HEK293 (cell line): ENCODE measurements around the gene FBXL15.

Experiments used
- BCL11B ChIP-seq: fragments of 450-650 bp; formaldehyde crosslinking; IDR thresholded peaks from 2 replicates; pipeline ENCODE4 v1.5.1; 2016; ENCODE audit warnings: low read depth, missing biosample characterization, missing genetic modification characterization
- BCL6B ChIP-seq: fragments of 450-650 bp; formaldehyde crosslinking; IDR thresholded peaks from 2 replicates; pipeline ENCODE4 v1.5.1; 2017; ENCODE audit warnings: missing biosample characterization, missing genetic modification characterization
- FEZF1 ChIP-seq: fragments of 450-650 bp; formaldehyde crosslinking; IDR thresholded peaks from 2 replicates; pipeline ENCODE4 v1.5.1; 2016; ENCODE audit warnings: missing biosample characterization, missing genetic modification characterization
- IKZF3 ChIP-seq: fragments of 450-650 bp; IDR thresholded peaks from 2 replicates; pipeline ENCODE4 v1.5.0; 2018; ENCODE audit warnings: missing biosample characterization, mild to moderate bottlenecking, missing genetic modification characterization, moderate library complexity
- KLF8 ChIP-seq: fragments of 450-650 bp; formaldehyde crosslinking; IDR thresholded peaks from 2 replicates; pipeline ENCODE4 v1.5.1; 2016; ENCODE audit warnings: missing biosample characterization, missing genetic modification characterization
- OVOL3 ChIP-seq: fragments of 450-650 bp; formaldehyde crosslinking; IDR thresholded peaks from 2 replicates; pipeline ENCODE4 v1.5.1; 2016; ENCODE audit warnings: missing biosample characterization, missing genetic modification characterization
- PATZ1 ChIP-seq: fragments of 450-650 bp; formaldehyde crosslinking; IDR thresholded peaks from 2 replicates; pipeline ENCODE4 v1.5.1; 2016; ENCODE audit warnings: missing biosample characterization, missing genetic modification characterization
- SALL2 ChIP-seq: fragments of 450-650 bp; formaldehyde crosslinking; IDR thresholded peaks from 2 replicates; pipeline ENCODE4 v1.5.0; 2017; ENCODE audit warnings: missing biosample characterization, mild to moderate bottlenecking, missing genetic modification characterization, borderline replicate concordance
- TRIM28 ChIP-seq: IDR thresholded peaks from 2 replicates; pipeline ENCODE4 v1.6.1; 2011; ENCODE audit warnings: low read length, control low read depth, borderline replicate concordance
- ZFHX2 ChIP-seq: fragments of 450-650 bp; formaldehyde crosslinking; conservative IDR thresholded peaks from 2 replicates; pipeline ENCODE4 v1.5.1; 2016; ENCODE audit warnings: missing biosample characterization, missing genetic modification characterization
- ZFP69B ChIP-seq: fragments of 450-650 bp; formaldehyde crosslinking; IDR thresholded peaks from 2 replicates; pipeline ENCODE4 v1.5.1; 2016; ENCODE audit warnings: missing biosample characterization, missing genetic modification characterization
- ZNF350 ChIP-seq: fragments of 450-650 bp; formaldehyde crosslinking; IDR thresholded peaks from 2 replicates; pipeline ENCODE4 v1.5.0; 2017; ENCODE audit warnings: missing biosample characterization, mild to moderate bottlenecking, missing genetic modification characterization
- ZNF394 ChIP-seq: fragments of 450-650 bp; formaldehyde crosslinking; IDR thresholded peaks from 2 replicates; pipeline ENCODE4 v1.5.1; 2016; ENCODE audit warnings: missing biosample characterization, missing genetic modification characterization, mild to moderate bottlenecking, moderate library complexity, borderline replicate concordance
- ZNF501 ChIP-seq: fragments of 450-650 bp; formaldehyde crosslinking; IDR thresholded peaks from 2 replicates; pipeline ENCODE4 v1.5.1; 2016; ENCODE audit warnings: missing biosample characterization, missing genetic modification characterization
- ZNF600 ChIP-seq: fragments of 450-650 bp; formaldehyde crosslinking; IDR thresholded peaks from 2 replicates; pipeline ENCODE4 v1.5.1; 2016; ENCODE audit warnings: missing biosample characterization, missing genetic modification characterization
- ZNF692 ChIP-seq: fragments of 450-650 bp; formaldehyde crosslinking; IDR thresholded peaks from 2 replicates; pipeline ENCODE4 v1.5.1; 2016; ENCODE audit warnings: missing biosample characterization, missing genetic modification characterization
- ZNF837 ChIP-seq: fragments of 450-650 bp; formaldehyde crosslinking; IDR thresholded peaks from 2 replicates; pipeline ENCODE4 v1.5.1; 2016; ENCODE audit warnings: missing biosample characterization, missing genetic modification characterization
- ZSCAN30 ChIP-seq: fragments of 450-650 bp; IDR thresholded peaks from 2 replicates; pipeline ENCODE4 v1.5.1; 2018; ENCODE audit warnings: missing biosample characterization, mild to moderate bottlenecking, missing genetic modification characterization, moderate library complexity
- TF ChIP-seq, protein P1 (sequence below): fragments of 450-650 bp; formaldehyde crosslinking; IDR thresholded peaks from 2 replicates; pipeline ENCODE4 v1.5.1; 2016; ENCODE audit warnings: missing biosample characterization, missing genetic modification characterization
- TF ChIP-seq, protein P2 (sequence below): fragments of 450-650 bp; formaldehyde crosslinking; IDR thresholded peaks from 2 replicates; pipeline ENCODE4 v1.5.1; 2016; ENCODE audit warnings: missing biosample characterization, missing genetic modification characterization, borderline replicate concordance
- TF ChIP-seq, protein P3 (sequence below): fragments of 450-650 bp; formaldehyde crosslinking; IDR thresholded peaks from 2 replicates; pipeline ENCODE4 v1.5.1; 2016; ENCODE audit warnings: missing biosample characterization, missing genetic modification characterization, borderline replicate concordance

FBXL15 gene

DNA sequence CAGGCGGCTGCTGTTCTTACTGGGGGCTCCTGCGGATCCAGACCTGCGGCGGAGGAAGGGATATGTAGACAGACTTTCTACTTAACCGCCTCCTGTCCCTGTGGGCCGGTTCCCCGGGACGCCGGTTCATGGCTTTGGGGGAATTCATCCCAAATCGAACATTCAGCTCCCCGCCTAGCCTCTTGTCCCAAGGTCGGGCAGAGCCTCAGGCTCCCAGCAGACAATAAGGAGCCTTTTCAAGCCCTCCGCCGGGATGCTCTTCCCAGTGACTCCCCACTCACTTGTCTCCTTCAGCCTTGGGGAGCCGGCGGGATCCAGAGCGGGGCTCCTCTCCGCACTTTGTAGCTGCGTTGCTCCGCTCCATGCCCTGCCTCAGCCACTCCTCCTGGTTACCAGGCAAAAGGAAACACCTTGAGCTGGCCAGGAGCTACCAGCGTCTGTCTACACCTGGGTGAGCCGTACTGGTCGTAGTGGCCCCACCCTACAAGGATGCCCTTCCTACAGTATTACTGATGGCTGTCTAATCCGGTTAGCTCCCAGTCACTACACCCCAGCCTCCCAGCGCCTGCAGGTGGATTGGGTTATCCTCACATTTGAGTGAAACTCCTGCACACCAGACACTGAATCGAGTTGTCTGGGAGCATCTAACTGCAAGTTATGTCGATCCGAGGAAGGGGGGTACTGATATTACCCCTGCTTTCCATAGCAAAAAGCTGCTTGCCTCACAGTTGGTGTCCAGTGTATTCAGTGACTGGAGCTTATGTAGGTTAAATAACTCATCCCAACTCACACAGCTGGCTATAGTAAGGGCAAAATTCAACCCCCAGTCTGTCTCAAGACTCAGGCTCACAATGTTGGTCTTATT is 30.7 kb downstream of the FBXL15 start, which contains the start of gene C10orf95 (continued):
- peak; percentile 9; the same call in 1 of the 2 replicates for TF ChIP-seq KLF8
- TF ChIP-seq ZNF692 (tag by site-specific recombination), result 0 out of 2 replicates have a peak, but pooled peaks have one; percentile 18
- TF ChIP-seq FEZF1 (tag by site-specific recombination), result no peak
- TF ChIP-seq ZSCAN30 (tag by site-specific recombination), result no peak
- no peak for TF ChIP-seq SALL2
- TF ChIP-seq ZNF600 (tag by site-specific recombination), result peak; percentile 83
- no peak for TF ChIP-seq ZNF394
- TF ChIP-seq IKZF3, result 0 out of 2 replicates have a peak, but pooled peaks have one; percentile 6
- TF ChIP-seq ZFP69B (tag by site-specific recombination), result peak; percentile 31; the same call in 1 of the 2 replicates
- no peak for TF ChIP-seq TRIM28
- 0 out of 2 replicates have a peak, but pooled peaks have one; percentile 39 for TF ChIP-seq ZNF501
- TF ChIP-seq BCL11B, result no peak
- TF ChIP-seq, protein P1, sequence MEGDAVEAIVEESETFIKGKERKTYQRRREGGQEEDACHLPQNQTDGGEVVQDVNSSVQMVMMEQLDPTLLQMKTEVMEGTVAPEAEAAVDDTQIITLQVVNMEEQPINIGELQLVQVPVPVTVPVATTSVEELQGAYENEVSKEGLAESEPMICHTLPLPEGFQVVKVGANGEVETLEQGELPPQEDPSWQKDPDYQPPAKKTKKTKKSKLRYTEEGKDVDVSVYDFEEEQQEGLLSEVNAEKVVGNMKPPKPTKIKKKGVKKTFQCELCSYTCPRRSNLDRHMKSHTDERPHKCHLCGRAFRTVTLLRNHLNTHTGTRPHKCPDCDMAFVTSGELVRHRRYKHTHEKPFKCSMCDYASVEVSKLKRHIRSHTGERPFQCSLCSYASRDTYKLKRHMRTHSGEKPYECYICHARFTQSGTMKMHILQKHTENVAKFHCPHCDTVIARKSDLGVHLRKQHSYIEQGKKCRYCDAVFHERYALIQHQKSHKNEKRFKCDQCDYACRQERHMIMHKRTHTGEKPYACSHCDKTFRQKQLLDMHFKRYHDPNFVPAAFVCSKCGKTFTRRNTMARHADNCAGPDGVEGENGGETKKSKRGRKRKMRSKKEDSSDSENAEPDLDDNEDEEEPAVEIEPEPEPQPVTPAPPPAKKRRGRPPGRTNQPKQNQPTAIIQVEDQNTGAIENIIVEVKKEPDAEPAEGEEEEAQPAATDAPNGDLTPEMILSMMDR, result no peak
- TF ChIP-seq BCL6B (tag by site-specific recombination), result no peak
- TF ChIP-seq, protein P2, sequence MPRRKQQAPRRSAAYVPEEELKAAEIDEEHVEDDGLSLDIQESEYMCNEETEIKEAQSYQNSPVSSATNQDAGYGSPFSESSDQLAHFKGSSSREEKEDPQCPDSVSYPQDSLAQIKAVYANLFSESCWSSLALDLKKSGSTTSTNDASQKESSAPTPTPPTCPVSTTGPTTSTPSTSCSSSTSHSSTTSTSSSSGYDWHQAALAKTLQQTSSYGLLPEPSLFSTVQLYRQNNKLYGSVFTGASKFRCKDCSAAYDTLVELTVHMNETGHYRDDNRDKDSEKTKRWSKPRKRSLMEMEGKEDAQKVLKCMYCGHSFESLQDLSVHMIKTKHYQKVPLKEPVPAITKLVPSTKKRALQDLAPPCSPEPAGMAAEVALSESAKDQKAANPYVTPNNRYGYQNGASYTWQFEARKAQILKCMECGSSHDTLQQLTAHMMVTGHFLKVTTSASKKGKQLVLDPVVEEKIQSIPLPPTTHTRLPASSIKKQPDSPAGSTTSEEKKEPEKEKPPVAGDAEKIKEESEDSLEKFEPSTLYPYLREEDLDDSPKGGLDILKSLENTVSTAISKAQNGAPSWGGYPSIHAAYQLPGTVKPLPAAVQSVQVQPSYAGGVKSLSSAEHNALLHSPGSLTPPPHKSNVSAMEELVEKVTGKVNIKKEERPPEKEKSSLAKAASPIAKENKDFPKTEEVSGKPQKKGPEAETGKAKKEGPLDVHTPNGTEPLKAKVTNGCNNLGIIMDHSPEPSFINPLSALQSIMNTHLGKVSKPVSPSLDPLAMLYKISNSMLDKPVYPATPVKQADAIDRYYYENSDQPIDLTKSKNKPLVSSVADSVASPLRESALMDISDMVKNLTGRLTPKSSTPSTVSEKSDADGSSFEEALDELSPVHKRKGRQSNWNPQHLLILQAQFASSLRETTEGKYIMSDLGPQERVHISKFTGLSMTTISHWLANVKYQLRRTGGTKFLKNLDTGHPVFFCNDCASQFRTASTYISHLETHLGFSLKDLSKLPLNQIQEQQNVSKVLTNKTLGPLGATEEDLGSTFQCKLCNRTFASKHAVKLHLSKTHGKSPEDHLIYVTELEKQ (tag by site-specific recombination), result no peak
- no peak for TF ChIP-seq ZNF837
- TF ChIP-seq ZNF350, result no peak
- TF ChIP-seq PATZ1, result no peak; the same call in 1 of the 2 replicates
- TF ChIP-seq, protein P3, sequence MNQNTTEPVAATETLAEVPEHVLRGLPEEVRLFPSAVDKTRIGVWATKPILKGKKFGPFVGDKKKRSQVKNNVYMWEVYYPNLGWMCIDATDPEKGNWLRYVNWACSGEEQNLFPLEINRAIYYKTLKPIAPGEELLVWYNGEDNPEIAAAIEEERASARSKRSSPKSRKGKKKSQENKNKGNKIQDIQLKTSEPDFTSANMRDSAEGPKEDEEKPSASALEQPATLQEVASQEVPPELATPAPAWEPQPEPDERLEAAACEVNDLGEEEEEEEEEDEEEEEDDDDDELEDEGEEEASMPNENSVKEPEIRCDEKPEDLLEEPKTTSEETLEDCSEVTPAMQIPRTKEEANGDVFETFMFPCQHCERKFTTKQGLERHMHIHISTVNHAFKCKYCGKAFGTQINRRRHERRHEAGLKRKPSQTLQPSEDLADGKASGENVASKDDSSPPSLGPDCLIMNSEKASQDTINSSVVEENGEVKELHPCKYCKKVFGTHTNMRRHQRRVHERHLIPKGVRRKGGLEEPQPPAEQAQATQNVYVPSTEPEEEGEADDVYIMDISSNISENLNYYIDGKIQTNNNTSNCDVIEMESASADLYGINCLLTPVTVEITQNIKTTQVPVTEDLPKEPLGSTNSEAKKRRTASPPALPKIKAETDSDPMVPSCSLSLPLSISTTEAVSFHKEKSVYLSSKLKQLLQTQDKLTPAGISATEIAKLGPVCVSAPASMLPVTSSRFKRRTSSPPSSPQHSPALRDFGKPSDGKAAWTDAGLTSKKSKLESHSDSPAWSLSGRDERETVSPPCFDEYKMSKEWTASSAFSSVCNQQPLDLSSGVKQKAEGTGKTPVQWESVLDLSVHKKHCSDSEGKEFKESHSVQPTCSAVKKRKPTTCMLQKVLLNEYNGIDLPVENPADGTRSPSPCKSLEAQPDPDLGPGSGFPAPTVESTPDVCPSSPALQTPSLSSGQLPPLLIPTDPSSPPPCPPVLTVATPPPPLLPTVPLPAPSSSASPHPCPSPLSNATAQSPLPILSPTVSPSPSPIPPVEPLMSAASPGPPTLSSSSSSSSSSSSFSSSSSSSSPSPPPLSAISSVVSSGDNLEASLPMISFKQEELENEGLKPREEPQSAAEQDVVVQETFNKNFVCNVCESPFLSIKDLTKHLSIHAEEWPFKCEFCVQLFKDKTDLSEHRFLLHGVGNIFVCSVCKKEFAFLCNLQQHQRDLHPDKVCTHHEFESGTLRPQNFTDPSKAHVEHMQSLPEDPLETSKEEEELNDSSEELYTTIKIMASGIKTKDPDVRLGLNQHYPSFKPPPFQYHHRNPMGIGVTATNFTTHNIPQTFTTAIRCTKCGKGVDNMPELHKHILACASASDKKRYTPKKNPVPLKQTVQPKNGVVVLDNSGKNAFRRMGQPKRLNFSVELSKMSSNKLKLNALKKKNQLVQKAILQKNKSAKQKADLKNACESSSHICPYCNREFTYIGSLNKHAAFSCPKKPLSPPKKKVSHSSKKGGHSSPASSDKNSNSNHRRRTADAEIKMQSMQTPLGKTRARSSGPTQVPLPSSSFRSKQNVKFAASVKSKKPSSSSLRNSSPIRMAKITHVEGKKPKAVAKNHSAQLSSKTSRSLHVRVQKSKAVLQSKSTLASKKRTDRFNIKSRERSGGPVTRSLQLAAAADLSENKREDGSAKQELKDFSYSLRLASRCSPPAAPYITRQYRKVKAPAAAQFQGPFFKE (tag by site-specific recombination), result no peak
- TF ChIP-seq OVOL3 (tag by site-specific recombination), result no peak
- 0 out of 2 replicates have a peak, but pooled peaks have one; percentile 3 for TF ChIP-seq ZFHX2
